Measurements from ENCODE around the gene HMCN1.

The HMCN1 gene

GRCh38 chr1:185731446-185731845 lies 2.7 kb upstream of the HMCN1 start:
- H3K4me3 ChIP-seq (ENCODE audit: low read depth, low read length): no peak overlapping the region
- no peak for TF ChIP-seq POLR2A (IDR thresholded peaks at IDR 0.05; ENCODE audit: extremely low read depth, insufficient read length)
- no peak for TF ChIP-seq MYC (IDR thresholded peaks at IDR 0.05; ENCODE audit: low read depth, low read length)
- no peak for TF ChIP-seq CTCF (IDR thresholded peaks at IDR 0.05; ENCODE audit: low read depth, low read length)
- DNase-seq (ENCODE audit: low read depth): no peak

DNA sequence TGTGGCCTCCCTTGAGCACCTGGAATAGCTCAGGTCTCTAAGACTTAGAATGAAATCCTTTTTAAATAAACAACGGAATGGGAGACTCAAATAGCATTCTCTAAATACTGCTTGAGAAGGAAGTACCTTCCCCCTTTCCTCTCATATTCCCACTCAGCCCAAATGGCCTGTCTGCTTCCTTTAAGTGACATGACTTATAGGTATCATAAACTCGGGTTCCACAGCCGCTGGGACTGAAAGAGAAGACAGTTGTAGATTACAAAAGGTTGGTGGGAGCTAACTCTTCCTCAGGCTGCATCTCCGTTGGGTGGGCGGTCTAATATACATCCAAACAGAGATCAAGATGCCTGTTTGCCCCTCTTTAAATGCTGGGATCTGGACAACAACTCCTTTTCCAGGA lies 1.2 kb upstream of the HMCN1 start:
- no peak for TF ChIP-seq MAX (IDR thresholded peaks at IDR 0.05; ENCODE audit: low read depth, low read length)
- TF ChIP-seq MYC (IDR thresholded peaks at IDR 0.05; ENCODE audit: low read depth, low read length): no peak
- no peak for TF ChIP-seq POLR2A (IDR thresholded peaks at IDR 0.05; ENCODE audit: extremely low read depth, insufficient read length)
- TF ChIP-seq CTCF (IDR thresholded peaks at IDR 0.05; ENCODE audit: low read depth, low read length): no peak
- no peak for DNase-seq (ENCODE audit: low read depth)
- H3K4me3 ChIP-seq (ENCODE audit: low read depth, low read length): no peak overlapping the region

DNA sequence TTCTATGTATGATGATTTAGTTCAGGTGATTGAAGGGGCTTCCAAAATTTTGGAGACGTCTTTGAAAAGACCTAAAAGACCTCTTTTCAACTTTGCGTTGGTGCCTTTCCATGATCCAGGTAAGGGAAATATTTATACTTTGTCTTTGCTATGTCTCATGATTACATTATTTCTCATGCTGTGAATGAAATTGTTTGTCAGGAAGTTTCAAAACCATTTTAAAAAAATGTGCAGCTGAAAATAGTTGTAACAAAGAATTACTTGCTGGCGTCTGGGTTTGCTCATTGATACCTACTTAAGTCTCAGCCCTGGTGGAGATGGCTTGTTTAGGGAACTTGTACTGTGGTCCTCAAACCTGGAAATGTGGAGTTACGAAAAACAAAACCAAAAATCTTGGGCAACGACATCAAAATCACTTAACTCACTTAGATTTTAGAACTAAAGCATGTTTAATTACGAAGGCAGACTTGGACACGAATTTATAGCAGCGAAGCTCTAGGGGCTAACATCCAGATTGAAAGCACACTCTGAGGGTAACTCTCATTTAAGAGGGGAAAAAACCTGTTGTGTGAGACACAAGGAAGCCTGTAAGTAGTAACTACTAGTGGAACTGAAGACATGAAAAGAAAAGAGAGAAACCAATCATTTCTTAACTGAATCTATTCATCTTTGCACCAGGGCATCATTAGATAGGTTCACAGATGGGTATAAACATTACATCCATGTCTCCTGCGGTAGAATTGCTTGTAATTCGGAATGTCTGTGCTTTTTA lies 924 bp downstream of the HMCN1 start:
- no peak for DNase-seq (ENCODE audit: low read depth)
- H3K4me3 ChIP-seq (ENCODE audit: low read depth, low read length): no peak overlapping the region
- TF ChIP-seq POLR2A (IDR thresholded peaks at IDR 0.05; ENCODE audit: extremely low read depth, insufficient read length) (no peak), MAX (IDR thresholded peaks at IDR 0.05; ENCODE audit: low read depth, low read length) (no peak)

GRCh38 chr1:185735701-185736064 lies 1.5 kb downstream of the HMCN1 start:
- H3K4me3 ChIP-seq (ENCODE audit: low read depth, low read length): no peak overlapping the region
- TF ChIP-seq POLR2A (IDR thresholded peaks at IDR 0.05; ENCODE audit: extremely low read depth, insufficient read length) (no peak), MYC (IDR thresholded peaks at IDR 0.05; ENCODE audit: low read depth, low read length) (no peak), MAX (IDR thresholded peaks at IDR 0.05; ENCODE audit: low read depth, low read length) (no peak), CTCF (IDR thresholded peaks at IDR 0.05; ENCODE audit: low read depth, low read length) (no peak)
- DNase-seq (ENCODE audit: low read depth): no peak

DNA sequence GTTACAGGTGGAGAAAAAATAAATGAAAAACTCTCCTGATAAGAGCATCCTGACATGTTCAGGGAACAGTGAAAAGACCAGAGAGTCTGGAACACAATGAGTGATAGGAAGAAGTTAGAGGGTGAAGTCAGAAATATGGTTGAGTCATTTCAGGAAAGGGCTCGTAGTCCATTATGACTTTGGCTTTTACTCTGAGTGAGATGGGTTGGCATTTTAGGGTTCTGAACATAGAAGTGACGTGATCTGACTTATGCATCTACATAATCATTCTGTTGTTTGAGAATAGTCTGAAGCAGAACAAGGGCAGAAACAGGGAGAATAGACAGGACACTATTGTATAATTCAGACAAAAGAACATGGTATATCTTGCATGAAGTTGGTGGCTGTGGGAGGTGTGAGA lies 5.8 kb downstream of the HMCN1 start:
- TF ChIP-seq POLR2A (IDR thresholded peaks at IDR 0.05; ENCODE audit: extremely low read depth, insufficient read length) (no peak), MAX (IDR thresholded peaks at IDR 0.05; ENCODE audit: low read depth, low read length) (no peak), MYC (IDR thresholded peaks at IDR 0.05; ENCODE audit: low read depth, low read length) (no peak), CTCF (IDR thresholded peaks at IDR 0.05; ENCODE audit: low read depth, low read length) (no peak)
- H3K4me3 ChIP-seq (ENCODE audit: low read depth, low read length): no peak overlapping the region
- DNase-seq (ENCODE audit: low read depth): no peak

DNA sequence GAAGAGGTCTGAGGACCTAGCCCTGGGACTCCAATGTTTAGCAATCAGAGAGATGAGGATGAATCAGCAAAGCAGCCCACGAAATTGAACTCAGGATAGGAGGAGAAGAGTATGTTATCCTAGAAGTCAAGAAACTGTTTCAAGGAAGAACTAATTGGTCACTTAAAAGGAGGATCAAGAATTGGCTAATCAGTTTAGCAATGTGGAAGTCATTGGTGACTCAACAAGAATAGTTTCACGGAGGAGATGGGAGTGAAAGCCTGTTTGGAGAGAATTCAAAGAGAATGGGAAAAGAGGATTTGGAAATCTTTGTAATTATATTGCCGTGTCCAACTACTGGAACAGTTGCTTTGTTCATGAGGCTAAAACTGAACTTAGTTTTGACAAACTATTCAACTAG lies 7.4 kb downstream of the HMCN1 start:
- H3K4me3 ChIP-seq (ENCODE audit: low read depth, low read length): no peak overlapping the region
- TF ChIP-seq MAX (IDR thresholded peaks at IDR 0.05; ENCODE audit: low read depth, low read length): no peak
- no peak for TF ChIP-seq CTCF (IDR thresholded peaks at IDR 0.05; ENCODE audit: low read depth, low read length)
- TF ChIP-seq MYC (IDR thresholded peaks at IDR 0.05; ENCODE audit: low read depth, low read length): no peak
- TF ChIP-seq POLR2A (IDR thresholded peaks at IDR 0.05; ENCODE audit: extremely low read depth, insufficient read length): no peak
- DNase-seq (ENCODE audit: low read depth): no peak
